Stimulated activated CD4-positive, alpha-beta T cell treated with anti-CD3 and anti-CD28 coated beads, Interleukin-4, amount 100 ng/mL, for 1 hour (primary cell): Measurements from ENCODE around the gene CTTN.

Experiments
- DNase-seq: peaks from one replicate; pipeline ENCODE4 v3.0.0-alpha.2; 2020

The CTTN gene

GRCh38 chr11:70456921-70457532 lies 58.7 kb downstream of the CTTN start:
- DNase-seq = no peak

GRCh38 chr11:70458736-70459135 lies 60.4 kb downstream of the CTTN start:
- DNase-seq = no peak

GRCh38 chr11:70460111-70460510 lies 61.8 kb downstream of the CTTN start:
- DNase-seq = no peak

- DNase-seq = no peak
These were observed 62.6 kb downstream of the CTTN start for GRCh38 chr11:70460964-70461363.

GRCh38 chr11:70462818-70463477 lies 64.6 kb downstream of the CTTN start:
- no peak for DNase-seq

GRCh38 chr11:70463478-70464255 lies 65.3 kb downstream of the CTTN start:
- no peak for DNase-seq

GRCh38 chr11:70464509-70465361 lies 66.4 kb downstream of the CTTN start:
- no peak for DNase-seq

DNA sequence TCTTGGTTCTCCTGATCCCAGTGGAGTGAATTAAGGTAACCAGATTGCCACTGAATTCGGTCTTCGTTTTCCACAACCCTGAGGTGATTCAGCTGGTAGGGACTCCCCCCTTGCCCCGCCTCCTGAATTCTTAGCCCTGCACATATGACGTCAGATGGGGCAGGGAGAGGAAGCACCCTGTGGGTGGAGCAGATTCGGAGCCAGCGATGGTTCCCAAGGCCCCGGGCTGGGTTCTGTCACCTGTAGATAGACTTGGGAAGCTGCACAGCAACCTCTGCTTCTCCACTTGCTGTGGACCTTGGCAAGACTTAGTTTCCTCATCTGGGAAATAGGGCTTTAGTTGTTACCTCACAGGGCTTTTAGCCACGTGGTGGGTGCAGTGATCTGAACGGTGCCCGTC lies 67.8 kb downstream of the CTTN start:
- no peak for DNase-seq

GRCh38 chr11:70466596-70466995 lies 68.3 kb downstream of the CTTN start:
- no peak for DNase-seq

DNA sequence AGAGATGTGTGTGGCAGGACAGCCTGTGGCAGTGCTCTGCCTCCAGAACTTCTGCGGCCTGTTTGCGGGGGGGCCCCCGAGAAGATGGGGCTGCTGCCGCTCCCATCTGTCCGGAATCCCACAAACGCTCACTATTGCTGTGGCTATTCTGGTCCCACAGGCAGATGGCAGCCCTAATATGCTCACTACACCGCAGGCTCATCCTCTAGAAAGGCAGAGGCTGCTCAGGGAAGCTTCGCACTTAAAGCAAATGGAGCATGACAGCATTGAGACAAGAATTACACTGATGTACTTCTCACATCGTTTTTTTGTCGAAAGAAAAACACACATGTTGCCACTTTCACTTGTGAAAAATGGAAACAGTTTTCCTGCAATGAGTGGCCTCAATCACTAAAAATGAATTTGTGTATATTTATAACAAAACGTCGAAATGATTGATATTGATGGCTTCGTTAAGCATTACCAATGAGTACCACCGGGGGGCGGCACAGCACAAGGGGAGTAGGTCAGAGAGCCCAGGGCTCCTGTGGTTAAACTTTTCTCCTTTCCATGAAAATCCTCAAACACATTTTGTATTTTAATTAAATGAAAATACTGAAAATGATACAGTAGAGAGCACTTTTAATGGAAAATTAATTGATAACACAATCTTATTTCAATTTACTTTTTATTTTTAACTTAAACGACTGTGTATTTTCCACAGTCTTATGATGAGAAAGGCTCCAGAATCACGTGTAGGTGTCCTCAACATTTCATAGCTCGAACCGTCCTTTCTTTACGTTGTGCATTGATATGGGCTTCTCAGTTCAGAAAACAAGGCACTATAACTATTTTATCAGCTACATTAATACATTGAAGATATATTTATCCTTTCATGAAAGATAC lies 69.1 kb downstream of the CTTN start:
- DNase-seq = peak; percentile 45

- DNase-seq = no peak
These were observed 70.2 kb downstream of the CTTN start for GRCh38 chr11:70468256-70469195.

DNA sequence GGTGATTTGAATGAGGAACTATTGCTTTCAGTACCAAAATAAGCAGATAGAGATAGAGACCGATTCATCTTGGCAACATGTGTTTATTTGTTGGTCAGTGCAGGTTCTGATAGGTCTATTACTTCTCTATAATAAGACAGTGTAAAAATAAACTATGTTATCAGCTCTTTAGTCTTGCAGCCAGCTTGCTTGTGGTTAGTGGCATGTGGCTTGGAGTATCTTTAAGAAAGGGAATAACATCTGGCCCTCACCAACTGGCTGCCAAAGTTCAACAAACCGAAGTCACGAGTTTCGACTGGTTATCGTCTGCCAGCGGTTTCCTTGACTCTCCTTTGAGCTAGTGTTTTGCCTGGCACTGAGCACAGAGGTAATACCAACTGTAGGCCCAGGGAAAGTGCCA lies 71.8 kb downstream of the CTTN start:
- no peak for DNase-seq

DNA sequence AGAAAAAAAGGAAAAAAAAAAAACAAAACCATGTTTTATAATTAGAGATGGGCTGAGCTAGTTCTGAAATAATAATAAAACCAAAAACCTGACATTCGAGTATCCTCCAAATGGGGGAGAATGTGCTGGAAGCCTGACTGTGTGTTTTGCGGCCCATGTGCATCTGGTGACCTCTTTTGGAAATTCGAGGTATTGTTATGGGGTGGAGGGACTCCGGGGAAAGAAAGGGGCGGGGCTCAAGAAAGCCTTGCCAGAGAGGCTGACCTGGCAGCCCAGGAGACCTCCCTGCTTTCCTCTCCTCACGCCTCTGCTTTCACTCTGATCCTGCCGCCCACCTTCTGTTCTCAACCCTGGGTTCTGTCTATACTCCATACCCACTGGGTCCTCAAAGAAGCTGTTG lies 72.9 kb downstream of the CTTN start:
- DNase-seq = no peak

- DNase-seq = no peak
These were observed 73.9 kb downstream of the CTTN start for GRCh38 chr11:70472240-70472639.

GRCh38 chr11:70473186-70473872 lies 75.0 kb downstream of the CTTN start:
- DNase-seq = no peak

DNA sequence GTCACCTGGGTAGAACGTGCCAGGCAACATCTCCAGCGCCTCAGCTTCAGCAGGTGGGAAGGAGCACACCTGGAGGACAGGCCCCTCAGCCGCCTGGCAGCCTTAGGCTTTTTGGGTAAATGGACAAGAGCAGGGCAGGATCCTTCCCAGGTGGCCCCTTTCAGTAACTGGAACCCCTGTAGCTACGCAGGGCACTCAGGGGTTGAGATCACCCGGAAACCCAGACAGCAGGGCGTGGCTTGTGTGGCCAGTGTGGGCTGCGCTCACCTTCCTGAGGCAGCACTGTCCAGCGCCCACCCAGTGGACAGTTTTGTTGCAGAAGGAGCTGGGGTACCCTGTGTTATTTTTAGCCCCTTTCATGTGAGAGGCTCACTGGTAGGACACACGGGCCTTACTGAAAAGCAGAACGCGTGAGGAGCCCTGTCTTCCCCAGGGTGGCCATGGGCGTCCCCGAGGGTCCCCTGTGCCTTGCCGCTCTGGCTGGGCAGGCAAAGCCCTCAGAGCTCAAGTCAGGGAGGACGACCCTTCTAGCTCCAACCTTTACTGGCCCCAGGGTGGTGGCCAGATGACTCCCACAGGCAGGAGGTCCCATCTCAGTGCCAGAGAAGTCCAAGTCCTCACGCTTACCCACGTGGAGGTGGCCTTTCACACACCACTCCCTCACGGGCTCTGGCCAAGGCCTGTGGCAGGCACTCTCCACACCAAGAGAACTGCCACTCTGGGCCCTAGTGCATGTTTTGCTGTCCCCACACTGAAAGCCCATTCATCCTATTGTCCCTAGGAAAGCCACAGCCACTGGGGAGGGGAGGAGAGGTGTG lies 75.8 kb downstream of the CTTN start:
- no peak for DNase-seq

- no peak for DNase-seq
These were observed 76.4 kb downstream of the CTTN start for GRCh38 chr11:70474710-70475109.

DNA sequence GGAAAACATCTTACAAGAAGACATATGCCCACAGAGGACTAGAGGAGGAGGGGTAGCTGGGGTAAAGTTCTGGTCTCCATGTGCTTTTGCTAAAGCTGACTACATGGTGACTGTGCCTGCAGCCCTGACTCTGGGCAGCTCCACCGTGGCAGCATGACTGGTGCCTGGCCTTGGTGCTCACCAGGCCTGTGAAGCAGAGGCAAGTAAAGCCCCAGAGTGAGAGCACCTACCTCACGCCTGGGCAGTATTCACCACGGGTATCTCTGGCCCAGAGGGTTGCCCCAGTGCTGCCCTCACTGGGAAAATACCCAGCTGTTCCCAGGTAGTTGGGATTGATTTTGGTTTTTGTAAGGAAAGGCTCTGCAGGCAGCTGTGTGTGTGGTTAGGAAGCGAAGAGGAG lies 78.3 kb downstream of the CTTN start:
- DNase-seq = no peak

GRCh38 chr11:70477176-70477575 lies 78.8 kb downstream of the CTTN start:
- DNase-seq = no peak
